GM18867 (cell line): ENCODE data around the gene TM9SF3.

Experiments
- ATAC-seq: cut with Tn5 transposase; IDR thresholded peaks from one replicate; pipeline ENCODE4 v1.9.1; 2021; ENCODE audit warnings: mild to moderate bottlenecking, moderate library complexity; ENCODE audit not compliant: unreplicated experiment

The TM9SF3 gene

GRCh38 chr10:96513305-96513697, 73.5 kb downstream of the TM9SF3 start:
- no peak for ATAC-seq

DNA sequence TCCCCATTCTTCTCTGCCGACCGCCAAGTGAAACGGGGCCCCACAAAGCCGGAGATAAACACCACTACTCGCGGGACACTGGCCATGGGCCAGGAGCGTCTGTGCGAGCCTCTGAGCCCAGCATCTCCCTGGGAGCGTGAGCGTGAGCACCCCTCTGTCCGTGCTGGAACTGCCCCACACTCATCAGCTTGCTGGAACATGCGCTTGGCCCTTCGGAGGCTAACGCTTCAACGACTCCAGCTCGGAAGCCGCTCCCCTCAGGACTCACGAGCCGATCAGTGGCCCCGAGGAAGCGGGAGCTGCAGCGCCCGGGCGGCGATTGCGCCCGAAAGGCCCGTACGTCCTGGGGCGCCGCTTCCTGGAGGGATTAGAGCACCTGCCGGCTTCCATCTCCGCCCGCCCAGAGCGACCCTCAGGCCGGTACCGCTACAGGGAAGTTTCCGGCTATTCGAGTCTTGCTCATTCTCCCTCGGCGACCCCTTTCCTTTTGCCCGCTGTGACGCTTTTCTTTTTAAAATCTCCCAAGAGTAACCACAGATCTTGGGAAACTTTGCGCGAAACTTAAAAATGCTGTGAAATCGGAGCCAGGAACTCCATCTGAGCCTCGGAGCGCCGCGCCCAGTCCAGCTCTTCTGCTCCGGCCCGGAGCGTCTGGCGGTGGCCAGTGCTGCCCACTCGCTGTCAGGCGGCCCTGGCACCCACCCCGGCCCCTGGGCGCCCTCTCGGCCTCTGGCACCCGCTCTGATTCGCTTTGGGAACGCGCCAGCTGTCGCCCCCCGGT, 74.1 kb downstream of the TM9SF3 start:
- ATAC-seq, result no peak

DNA sequence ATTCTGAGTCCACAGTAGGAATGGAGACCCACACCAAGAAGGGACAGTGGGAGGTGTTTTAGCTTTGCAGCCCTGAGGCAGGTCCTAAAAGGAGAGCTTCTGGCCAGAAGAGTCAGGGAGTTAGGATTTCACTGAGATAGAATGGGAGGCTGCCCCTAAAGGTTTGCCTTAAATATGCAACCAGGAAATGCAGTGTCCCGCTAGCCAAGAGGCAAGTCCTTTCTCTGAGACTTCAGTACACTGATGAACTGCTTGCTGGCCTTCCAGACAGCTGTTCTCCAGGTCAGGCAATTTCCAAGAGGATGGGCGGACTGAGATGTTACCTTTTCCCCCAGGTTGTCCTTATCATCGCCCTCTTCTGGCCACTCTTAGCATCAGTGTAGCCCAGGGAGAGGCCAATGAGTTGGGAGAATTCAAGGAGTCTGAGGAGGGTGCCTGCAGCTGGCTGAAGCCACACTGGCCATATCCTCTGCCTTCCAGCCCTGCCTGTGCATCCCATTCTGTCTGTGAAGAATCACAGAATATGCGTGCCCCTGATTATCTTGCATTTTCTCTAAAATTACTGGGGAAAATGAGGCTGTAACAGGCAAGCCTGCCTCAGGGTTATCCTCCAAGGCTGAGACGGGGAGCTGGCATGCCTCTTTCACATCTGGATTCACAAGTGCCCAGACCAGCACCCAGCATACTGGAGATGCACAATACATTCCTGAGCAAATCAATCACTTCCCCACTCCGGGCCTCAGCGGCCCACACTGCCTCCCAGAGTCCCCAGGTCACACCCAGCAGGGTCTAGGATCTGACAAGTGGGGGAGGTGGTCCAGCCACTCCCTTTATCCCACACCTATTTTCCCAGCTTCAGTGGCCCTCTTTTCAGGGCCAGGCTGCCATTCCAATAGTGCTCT, 75.5 kb downstream of the TM9SF3 start:
- no peak for ATAC-seq

DNA sequence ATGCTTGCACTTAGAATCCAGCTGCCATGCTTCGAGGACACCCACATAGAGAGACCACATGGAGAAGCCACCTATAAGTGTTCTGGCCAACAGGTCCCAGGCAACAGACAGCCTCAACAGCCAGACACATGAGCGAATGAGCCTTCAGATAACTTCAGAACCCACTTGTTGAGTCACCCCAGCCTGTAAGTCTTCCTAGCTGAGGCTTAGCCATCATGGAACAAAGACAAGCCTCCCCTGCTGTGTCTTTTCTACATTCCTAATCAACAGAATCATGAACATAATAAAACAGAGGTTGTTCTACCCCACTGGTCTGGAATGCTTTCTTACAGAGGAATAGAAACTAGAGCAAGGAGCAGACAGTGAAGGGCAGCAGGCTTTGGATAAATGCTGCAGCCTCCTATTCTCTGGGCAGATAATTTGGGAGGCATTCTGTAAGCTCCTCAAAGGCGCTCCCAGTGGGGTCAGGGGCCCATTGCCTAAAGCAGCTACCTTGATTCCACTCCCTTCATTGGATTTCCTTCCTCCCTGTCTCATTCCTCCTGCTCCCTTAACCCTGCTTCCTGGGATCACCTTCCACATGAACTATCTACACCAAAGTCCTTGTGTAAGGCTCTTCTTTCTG, 77.7 kb downstream of the TM9SF3 start:
- ATAC-seq, result no peak

DNA sequence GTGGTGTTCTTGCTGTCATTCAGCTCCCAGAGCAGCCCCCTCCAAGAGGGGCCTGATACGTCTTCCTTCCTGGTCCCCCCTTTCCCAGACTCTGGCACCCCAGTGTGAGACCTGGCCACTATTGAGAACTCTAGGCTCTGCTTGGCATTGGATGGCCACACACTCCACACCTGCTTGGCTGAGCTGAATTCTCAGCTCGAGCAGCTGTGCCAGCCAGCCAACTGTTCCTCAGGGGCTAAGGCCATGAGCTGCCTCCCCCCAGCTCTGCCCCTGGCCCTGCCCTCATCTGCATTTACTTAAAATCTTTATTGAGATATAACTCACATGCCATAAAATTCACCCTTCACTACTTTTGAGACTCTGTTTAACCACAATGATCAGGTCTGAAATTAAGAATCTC, 79.8 kb downstream of the TM9SF3 start:
- no peak for ATAC-seq

DNA sequence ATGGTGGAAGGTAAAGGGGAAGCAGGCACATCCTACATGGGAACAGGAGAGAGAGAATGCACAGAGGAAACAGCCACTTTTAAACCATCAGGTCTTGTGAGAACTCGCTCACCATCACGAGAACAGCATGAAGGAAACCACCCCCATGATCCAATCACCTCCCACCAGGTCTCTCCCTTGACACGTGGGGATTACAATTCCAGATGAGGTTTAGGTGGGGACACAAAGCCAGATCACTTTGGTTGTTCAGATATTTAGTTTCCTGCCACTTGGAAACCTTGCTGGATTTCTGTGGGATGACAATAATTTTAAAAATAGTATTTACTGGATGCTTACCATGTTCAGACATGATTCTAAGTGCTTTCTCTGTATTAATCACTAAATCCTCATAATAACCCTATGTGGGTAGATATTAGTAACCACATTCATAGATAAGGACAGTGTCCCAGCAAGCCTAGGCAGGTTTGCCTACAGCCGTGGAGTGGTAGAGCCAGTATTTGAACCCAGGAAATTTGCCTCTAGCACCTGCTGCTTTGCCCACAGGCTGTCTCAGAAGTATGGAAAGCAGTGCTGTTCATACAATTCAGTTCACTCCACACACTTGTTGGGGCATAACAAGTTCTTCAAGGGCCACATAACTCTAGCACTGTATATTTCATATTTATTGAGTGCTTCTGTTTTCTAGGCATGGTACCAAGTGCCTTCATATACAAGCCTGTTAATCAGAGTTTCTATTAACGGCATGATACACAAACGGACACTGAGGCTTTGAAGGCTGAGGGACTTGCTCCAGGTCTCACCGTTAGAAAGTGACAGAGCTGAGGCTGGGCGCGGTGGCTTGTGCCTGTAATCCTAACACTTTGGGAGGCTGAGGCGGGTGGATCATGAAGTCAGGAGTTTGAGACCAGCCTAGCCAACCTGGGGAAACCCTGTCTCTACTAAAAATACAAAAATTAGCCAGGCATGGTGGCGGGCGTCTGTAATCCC, 81.4 kb downstream of the TM9SF3 start:
- ATAC-seq, result no peak

DNA sequence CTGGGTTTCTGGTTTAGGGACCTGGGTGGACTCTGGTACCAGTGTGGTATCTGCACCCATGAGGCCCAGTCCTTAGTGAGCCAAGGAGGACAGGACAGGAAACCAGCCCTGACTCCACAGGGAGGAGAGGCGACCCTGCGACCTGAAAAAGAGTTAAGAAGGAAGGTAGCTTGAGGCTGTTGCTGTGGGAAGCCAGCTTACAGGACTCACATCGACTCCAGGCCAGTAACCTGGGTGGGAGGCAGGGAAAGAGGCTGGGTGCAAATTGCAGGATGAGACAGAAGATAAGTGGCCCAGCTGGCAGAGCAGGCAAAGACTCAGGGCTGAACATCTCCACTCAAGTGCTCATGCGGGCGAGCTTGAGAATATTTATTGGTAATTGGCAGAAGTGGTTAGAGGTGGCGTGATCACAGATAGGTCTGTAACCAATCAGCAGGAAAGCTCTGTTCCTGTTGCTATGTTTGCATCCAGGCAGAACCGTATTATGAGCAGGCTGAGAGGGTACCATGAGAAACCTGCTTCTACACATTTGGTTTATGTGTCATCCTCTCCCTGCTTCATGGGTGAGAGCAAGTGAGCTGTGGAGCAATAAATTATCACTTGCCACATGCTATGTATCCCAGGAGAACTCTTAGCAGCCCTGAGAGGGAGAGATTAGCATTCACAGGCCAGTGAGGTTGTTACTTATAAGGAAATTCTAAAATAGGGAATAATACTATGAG, 84.1 kb downstream of the TM9SF3 start:
- ATAC-seq, result no peak

- no peak for ATAC-seq
Measured at GRCh38 chr10:96501985-96502384, 84.8 kb downstream of the TM9SF3 start.

DNA sequence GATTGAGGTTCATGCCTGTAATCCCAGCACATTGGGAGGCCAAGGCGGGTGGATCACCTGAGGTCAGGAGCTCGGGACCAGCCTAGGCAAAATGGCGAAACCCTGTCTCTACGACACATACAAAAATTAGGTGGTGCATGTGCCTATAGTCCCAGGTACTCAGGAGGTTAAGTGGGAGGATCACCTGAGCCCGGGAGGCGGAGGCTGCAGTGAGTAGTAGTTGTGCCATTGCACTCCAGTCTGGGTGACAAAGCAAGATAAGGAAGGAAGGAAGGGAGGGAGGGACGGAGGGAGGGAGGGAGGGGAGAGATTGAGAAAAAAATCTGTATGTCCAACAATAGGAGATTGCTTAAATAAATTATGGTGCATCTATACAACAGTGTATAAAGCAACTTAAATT, 86.3 kb downstream of the TM9SF3 start:
- ATAC-seq, result no peak

DNA sequence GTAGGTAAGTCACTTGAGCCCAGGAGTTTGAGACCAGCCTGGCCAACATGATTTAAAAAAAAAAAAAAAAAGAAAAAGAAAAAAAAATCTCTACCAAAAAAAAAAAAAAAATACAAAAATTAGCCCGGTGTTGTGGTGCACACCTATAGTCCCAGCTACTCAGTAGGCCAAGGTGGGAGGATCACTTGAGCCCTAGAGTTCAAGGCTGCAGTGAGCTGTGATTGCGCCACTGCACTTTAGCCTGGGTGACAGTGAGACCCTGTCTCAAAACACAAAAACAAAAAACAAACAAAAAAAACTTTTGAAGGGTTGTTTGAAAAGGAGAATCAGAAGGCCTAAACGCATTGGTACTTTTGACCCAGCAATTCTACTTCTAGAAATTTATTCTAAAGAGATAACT, 86.8 kb downstream of the TM9SF3 start:
- ATAC-seq, result no peak

DNA sequence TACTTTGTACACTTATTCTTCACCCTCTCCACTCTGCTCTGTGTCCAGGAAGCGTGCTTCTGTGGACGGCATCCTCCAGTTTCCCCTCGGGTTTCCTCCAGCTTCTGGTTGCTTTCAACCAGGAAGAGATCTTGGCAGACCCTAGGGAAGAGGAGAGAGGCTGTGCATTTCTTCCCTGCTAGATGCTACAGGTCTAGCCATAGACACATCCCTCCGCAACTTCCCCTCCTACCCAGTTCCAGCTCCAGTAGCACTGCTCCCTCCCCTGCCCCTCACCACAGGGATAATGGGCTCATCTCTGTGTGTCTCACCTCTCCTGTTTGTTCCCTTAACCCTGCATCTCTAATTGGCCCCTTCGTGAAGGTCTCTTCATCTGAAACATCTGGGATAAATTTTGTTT, 89.4 kb downstream of the TM9SF3 start:
- no peak for ATAC-seq

GRCh38 chr10:96496281-96496925, 90.4 kb downstream of the TM9SF3 start:
- ATAC-seq, result no peak

GRCh38 chr10:96495544-96495943, 91.3 kb downstream of the TM9SF3 start:
- ATAC-seq, result no peak

DNA sequence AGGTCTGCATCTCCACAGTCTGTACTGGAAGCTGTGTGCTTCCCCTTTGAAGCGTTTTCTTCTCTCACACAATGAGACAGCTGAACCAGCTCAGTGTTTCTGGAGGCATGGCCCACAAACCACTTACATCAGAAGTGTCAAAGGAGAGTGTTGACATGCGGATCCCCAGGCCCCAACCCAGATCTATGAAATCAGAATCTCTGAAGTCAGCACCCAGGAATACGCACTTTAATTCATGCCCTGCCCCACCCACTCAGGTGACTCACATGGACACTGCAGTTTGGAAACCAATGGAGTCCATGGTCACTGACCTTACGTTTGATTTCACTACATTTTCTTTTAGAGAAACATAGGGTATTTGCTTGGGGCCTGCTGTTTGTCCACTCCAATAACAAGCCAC, 92.1 kb downstream of the TM9SF3 start:
- ATAC-seq, result no peak

GRCh38 chr10:96493871-96494525, 92.8 kb downstream of the TM9SF3 start:
- no peak for ATAC-seq

DNA sequence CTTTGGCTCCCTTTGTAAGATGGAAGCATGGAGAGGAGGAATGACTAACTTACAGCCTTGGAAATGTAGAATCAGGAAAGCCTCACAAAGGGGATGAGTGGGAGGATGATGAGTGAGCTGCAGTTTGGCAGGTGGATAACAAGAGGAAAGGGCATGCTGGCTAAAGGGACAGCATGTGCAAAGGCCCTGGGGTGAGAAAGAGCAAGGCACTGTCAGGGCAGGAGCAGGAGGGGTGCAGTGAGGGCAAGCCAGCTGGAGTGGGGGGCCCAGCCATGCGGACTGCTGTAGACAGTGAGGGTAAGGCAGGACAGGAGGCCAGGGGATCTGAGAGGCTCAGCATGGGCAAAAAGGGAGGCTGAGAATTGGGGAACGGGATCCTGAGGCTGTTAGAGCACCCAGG, 93.6 kb downstream of the TM9SF3 start:
- ATAC-seq, result no peak

DNA sequence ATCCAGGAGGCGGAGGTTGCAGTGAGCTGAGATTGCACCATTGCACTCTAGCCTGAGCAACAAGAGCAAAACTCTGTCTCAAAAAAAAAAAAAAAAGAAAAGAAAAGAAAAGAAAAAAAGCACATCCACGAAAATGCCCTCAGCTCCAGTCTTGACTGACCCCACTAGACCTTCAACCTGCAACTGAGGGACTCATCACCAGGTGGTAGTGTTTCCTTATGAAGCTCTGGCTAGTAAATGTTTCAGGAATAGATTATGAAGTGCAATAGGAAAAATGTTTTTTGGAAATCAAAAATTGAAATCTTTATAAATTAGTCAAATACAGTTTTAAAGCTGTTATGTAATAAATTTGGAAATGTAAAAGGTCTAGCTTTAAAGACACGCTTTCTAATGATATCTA, 95.5 kb downstream of the TM9SF3 start:
- ATAC-seq, result no peak

DNA sequence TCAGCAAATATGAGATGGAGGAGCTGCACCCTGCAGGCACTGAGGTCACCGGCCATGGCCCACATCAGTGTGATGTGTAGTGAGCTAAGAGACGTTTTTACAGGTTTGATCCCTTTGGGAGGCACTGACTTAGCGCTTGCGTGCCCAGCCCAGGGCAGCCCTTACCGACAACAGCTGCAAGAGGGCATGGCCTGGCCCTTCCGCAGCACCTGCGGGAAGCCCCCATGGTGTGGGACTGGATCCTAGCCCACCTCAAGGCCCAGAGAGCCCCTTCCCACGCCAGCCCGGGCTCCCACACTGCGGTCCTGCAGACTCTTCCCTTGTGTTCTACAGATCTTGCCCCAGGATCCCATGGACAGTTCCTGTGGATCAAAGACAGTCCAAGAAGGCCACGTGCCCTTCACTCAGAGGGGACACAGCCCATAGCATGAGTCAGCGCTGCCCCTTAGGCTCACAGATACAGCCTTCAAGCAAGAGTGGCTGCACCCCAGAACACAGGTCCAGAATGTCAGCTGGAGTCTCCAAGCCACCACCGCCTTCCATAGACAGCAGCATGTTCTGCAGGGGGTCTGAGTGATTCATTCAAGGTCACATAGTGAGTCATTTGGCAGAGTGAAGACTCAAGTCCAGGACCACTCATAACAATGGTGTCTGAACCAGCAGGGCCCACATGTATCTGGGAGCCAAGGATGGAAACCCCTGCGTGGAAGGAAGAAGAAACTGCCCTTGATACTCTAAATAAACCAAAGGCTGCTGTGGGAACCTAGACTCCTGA, 98.5 kb downstream of the TM9SF3 start:
- no peak for ATAC-seq
